Adrenal gland (tissue), 5 donors: ENCODE results near the gene PDE3A.

Source experiments
- CTCF ChIP-seq, 6 experiments: fragments of 450-650 bp in 4 of 6; fragments of 200-600 bp in 2 of 6; sonication (generic) in 1 of 6; IDR thresholded peaks; 1 replicate in 5 of 6; 2 replicates in 1 of 6; pipeline versions ENCODE4 v1.5.1 to v1.8.0; 2016 to 2021; ENCODE audit warnings: antibody characterized with exemption in 6 of 6, mild to moderate bottlenecking in 2 of 6, moderate library complexity in 1 of 6
- POLR2A ChIP-seq, 2 donors: fragments of 450-650 bp; IDR thresholded peaks; one replicate each; pipeline ENCODE4 v1.6.1; 2017; ENCODE audit warnings: antibody characterized with exemption in 2 of 2, mild to moderate bottlenecking in 2 of 2, moderate library complexity in 1 of 2
- donor health status: DM: no; HTN: no; CAD: no.

DNA sequence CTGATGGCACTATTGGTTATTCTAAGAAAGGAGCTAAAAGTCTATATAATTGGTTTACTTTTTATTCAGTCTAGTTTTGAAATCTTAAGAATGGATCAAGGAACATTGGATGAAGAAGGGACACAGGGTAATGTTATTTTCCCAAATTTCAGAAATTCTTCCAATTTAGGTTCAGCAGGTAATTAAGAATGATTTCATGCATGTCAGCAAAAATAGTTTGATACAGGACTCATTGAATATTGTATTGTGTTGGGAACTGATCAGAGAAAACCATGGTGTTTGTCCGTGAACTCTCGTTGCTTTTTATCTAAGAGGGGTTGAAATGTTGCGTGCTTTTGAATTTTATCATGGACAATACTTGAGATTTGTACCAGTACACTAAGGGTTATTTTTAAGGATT, 58.6 kb downstream of the PDE3A start:
- TF ChIP-seq CTCF (IDR thresholded peaks at IDR 0.05) (no peak), POLR2A (IDR thresholded peaks at IDR 0.05) (no peak)
